T-helper 22 cell (primary cell): ENCODE measurements around the gene BTBD1.
A peak's percentile ranks its signal among the peaks of the same experiment; 100 is the strongest.

Source experiments
- DNase-seq: peaks from one replicate; pipeline ENCODE4 v3.0.0-alpha.2; 2020; ENCODE audit warnings: low read depth

Gene BTBD1

GRCh38 chr15:83066734-83067637, at the start of gene BTBD1:
Gene BTBD1, minus strand, starts transcription at chr15:83067252. Its CDS starts 101 bp downstream, at chr15:83067151.
- DNase-seq: peak; percentile 65

- no peak for DNase-seq
Measured at GRCh38 chr15:83115831-83116565, 48.9 kb upstream of the BTBD1 start.

- no peak for DNase-seq
Measured at GRCh38 chr15:83115410-83115809, 48.4 kb upstream of the BTBD1 start.

- no peak for DNase-seq
Measured at GRCh38 chr15:83114856-83115255, 47.8 kb upstream of the BTBD1 start.

GRCh38 chr15:83113881-83114674, 47.0 kb upstream of the BTBD1 start:
- no peak for DNase-seq

- no peak for DNase-seq
Measured at GRCh38 chr15:83112956-83113299, 45.9 kb upstream of the BTBD1 start.

GRCh38 chr15:83112233-83112955, 45.3 kb upstream of the BTBD1 start:
- DNase-seq: no peak

- DNase-seq: no peak
Measured at GRCh38 chr15:83111149-83111548, 44.1 kb upstream of the BTBD1 start.

GRCh38 chr15:83110381-83110780, 43.3 kb upstream of the BTBD1 start:
- DNase-seq: no peak

GRCh38 chr15:83109532-83109931, 42.5 kb upstream of the BTBD1 start:
- DNase-seq: no peak

- DNase-seq: no peak
Measured at GRCh38 chr15:83108266-83109219, 41.5 kb upstream of the BTBD1 start.

GRCh38 chr15:83107841-83108181, 40.8 kb upstream of the BTBD1 start:
- DNase-seq: no peak

GRCh38 chr15:83106994-83107840, 40.2 kb upstream of the BTBD1 start, which contains the start of gene TM6SF1:
Gene TM6SF1, plus strand, starts transcription at chr15:83107645. Its CDS starts 36 bp downstream, at chr15:83107681.
- DNase-seq: no peak

GRCh38 chr15:83105440-83105839, 38.4 kb upstream of the BTBD1 start:
- no peak for DNase-seq

- no peak for DNase-seq
Measured at GRCh38 chr15:83104141-83104540, 37.1 kb upstream of the BTBD1 start.

GRCh38 chr15:83102346-83102745, 35.3 kb upstream of the BTBD1 start:
- no peak for DNase-seq

- DNase-seq: no peak
Measured at GRCh38 chr15:83100097-83100646, 33.1 kb upstream of the BTBD1 start.

- DNase-seq: no peak
Measured at GRCh38 chr15:83099290-83099689, 32.2 kb upstream of the BTBD1 start.

GRCh38 chr15:83098079-83098478, 31.0 kb upstream of the BTBD1 start:
- DNase-seq: no peak
